Tibial artery (tissue), 4 donors: ENCODE results near the gene PAQR7.

Experiments
- DNase-seq, 2 donors: peaks; one replicate each; pipeline ENCODE4 v3.0.0-alpha.2; 2019
- H3K27ac ChIP-seq, 2 donors: fragments of 200-600 bp; sonication (generic) in 1 of 2; 1 replicate in 1 of 2; 2 replicates in 1 of 2; pipeline ENCODE4 v1.5.1; 2018 to 2019; ENCODE audit warnings: mild to moderate bottlenecking in 1 of 2
- H3K27me3 ChIP-seq, 2 donors: fragments of 200-600 bp; sonication (generic) in 1 of 2; one replicate each; pipeline versions ENCODE4 v1.5.1 to v1.6.0; 2016 to 2019
- H3K36me3 ChIP-seq, 3 donors: fragments of 200-600 bp; sonication (generic) in 2 of 3; one replicate each; pipeline ENCODE4 v1.5.1; 2016 to 2019; ENCODE audit warnings: mild to moderate bottlenecking in 2 of 3
- H3K4me1 ChIP-seq, 4 donors: fragments of 200-600 bp; sonication (generic) in 2 of 4; 1 replicate in 3 of 4; 2 replicates in 1 of 4; pipeline ENCODE4 v1.5.1; 2016 to 2019
- H3K4me3 ChIP-seq, 2 donors: fragments of 200-600 bp; sonication (generic) in 1 of 2; 1 replicate in 1 of 2; 2 replicates in 1 of 2; pipeline ENCODE4 v1.5.1; 2018 to 2019; ENCODE audit warnings: mild to moderate bottlenecking in 2 of 2
- H3K9me3 ChIP-seq, 3 donors: fragments of 200-600 bp; sonication (generic) in 1 of 3; one replicate each; pipeline ENCODE4 v1.5.1; 2016 to 2019
- intact Hi-C: fragments of 100-400 bp; cut with DNase I; formaldehyde crosslinking; loops from one replicate; pipeline ENCODE4 v1.15.0; 2023; ENCODE audit warnings: low total_unique reads
- TF ChIP-seq, protein P1 (sequence below), 2 experiments: fragments of 200-600 bp in 1 of 2; fragments of 450-650 bp in 1 of 2; IDR thresholded peaks; one replicate each; pipeline ENCODE4 v1.5.1; 2017 to 2019; ENCODE audit warnings: antibody characterized with exemption in 2 of 2, mild to moderate bottlenecking in 1 of 2, moderate library complexity in 1 of 2

PAQR7 gene

DNA sequence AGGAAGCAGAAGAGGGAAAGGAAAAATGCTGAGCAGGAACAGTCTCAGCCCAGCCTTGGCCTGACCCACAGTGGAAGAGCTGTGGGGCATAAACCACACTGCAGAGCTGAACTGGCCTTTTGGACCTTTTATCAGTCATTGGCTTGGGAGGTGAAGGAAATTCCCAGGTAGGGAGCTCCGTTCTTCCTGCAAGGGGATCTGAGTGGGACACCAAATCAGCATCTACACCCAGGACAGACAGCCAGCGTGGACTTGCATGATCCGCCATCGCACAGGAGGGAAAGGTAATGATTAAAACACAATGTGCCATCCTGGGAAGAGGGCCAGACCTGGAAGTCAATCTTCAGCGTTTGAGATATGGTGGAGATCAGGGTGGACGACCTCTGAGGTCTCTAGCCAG, 56.9 kb downstream of the PAQR7 start:
- Histone ChIP-seq H3K36me3 (peaks cover 18 to 41% (median 30%) of the 10 kb centered on the region in 3 donors), H3K27ac (peak overlapping the region; percentile 83 to 92), H3K27me3 (no peaks in the 10 kb centered on the region), H3K9me3 (no peaks in the 10 kb centered on the region), H3K4me3 (peak overlapping the region; percentile 77 to 93), H3K4me1 (peaks cover 0 to 33% (median 27%) of the 10 kb centered on the region in 4 donors)
- no peak for DNase-seq
- intact Hi-C loops = loop anchor here (5.0 kb wide), 1 partner anchor 416 kb away; no protein-coding TSS in a partner anchor
- TF ChIP-seq, protein P1, sequence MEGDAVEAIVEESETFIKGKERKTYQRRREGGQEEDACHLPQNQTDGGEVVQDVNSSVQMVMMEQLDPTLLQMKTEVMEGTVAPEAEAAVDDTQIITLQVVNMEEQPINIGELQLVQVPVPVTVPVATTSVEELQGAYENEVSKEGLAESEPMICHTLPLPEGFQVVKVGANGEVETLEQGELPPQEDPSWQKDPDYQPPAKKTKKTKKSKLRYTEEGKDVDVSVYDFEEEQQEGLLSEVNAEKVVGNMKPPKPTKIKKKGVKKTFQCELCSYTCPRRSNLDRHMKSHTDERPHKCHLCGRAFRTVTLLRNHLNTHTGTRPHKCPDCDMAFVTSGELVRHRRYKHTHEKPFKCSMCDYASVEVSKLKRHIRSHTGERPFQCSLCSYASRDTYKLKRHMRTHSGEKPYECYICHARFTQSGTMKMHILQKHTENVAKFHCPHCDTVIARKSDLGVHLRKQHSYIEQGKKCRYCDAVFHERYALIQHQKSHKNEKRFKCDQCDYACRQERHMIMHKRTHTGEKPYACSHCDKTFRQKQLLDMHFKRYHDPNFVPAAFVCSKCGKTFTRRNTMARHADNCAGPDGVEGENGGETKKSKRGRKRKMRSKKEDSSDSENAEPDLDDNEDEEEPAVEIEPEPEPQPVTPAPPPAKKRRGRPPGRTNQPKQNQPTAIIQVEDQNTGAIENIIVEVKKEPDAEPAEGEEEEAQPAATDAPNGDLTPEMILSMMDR (IDR thresholded peaks at IDR 0.05) = no peak

DNA sequence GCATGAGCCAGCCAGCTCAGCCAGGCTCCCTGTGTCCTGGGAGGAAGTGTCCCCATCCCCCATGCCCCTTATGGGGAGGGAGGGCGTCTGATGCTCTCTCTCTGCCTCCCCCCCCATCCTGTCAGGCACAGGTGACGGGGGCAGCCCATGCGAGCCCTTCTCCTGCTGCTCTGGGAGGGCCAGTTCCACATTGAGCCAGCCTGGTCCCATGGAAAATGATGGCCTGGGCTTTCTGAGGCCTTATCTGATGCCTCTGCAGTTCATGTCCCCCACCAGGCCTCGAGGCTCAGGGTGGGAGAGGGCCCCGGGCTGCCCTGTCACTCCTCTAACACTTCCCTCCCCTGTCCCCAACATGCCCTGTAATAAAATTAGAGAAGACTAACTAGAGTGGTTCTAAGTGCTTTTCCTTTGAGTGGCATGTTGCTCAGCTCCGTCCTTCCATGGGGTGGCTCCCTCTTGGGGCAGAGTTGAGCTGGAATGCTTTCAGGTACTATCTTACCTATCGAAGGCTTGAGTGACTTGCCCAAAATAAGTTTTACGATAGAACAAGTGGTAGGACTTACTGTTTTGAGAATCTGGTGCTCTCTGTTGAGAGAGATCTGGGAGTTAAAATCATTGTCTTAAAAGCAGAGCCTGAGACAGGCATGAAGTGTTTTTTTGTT, 57.5 kb downstream of the PAQR7 start:
- H3K4me1 ChIP-seq = peaks cover 0 to 33% (median 27%) of the 10 kb centered on the region in 4 donors
- no peaks in the 10 kb centered on the region for H3K27me3 ChIP-seq
- H3K4me3 ChIP-seq = no peak overlapping the region
- TF ChIP-seq, protein P1 (IDR thresholded peaks at IDR 0.05) = no peak
- no peaks in the 10 kb centered on the region for H3K9me3 ChIP-seq
- H3K36me3 ChIP-seq = peaks cover 20 to 41% (median 33%) of the 10 kb centered on the region in 3 donors
- peak overlapping the region; percentile 83 to 92 for H3K27ac ChIP-seq
- intact Hi-C loops = loop anchor here (5.0 kb wide), 1 partner anchor 416 kb away; no protein-coding TSS in a partner anchor
- DNase-seq = no peak

DNA sequence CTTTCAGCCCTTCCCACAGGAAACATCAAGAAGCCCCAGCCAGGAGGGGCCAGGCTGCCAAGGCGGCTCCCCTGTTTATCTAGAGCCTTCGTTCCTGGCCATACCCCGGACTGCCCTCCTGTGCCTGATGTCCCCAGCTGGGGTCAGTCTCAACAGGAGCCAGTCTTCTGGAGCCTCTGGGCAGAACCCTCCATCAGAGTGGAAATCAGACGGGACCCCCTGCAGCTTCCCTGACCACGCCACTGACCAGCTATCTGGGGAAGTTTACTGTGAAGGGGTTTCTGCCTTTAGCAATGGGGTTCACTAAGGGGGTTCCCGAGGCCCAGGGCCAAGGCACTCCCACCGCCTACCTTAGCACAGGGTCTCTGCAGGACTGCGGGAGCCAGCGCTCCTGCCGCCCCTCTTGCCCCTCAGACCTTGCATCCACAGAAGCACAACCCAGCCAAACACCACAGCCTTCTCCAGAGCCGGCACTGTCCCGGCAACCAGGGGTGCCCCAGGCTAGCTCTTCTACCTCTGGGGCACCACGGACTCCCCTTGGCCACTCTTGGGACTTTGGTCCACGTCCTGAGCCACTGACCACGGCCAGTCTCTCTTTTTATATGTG, 59.3 kb downstream of the PAQR7 start:
- no peak for DNase-seq
- H3K27me3 ChIP-seq = no peaks in the 10 kb centered on the region
- H3K27ac ChIP-seq = no peak overlapping the region
- H3K4me3 ChIP-seq = no peak overlapping the region
- TF ChIP-seq, protein P1 (IDR thresholded peaks at IDR 0.05) = no peak
- peaks cover 20 to 56% (median 45%) of the 10 kb centered on the region in 3 donors for H3K36me3 ChIP-seq
- intact Hi-C loops = loop anchor here (5.0 kb wide), 1 partner anchor 414 kb away; no protein-coding TSS in a partner anchor
- H3K4me1 ChIP-seq = peaks cover 0 to 22% (median 20%) of the 10 kb centered on the region in 4 donors
- no peaks in the 10 kb centered on the region for H3K9me3 ChIP-seq

DNA sequence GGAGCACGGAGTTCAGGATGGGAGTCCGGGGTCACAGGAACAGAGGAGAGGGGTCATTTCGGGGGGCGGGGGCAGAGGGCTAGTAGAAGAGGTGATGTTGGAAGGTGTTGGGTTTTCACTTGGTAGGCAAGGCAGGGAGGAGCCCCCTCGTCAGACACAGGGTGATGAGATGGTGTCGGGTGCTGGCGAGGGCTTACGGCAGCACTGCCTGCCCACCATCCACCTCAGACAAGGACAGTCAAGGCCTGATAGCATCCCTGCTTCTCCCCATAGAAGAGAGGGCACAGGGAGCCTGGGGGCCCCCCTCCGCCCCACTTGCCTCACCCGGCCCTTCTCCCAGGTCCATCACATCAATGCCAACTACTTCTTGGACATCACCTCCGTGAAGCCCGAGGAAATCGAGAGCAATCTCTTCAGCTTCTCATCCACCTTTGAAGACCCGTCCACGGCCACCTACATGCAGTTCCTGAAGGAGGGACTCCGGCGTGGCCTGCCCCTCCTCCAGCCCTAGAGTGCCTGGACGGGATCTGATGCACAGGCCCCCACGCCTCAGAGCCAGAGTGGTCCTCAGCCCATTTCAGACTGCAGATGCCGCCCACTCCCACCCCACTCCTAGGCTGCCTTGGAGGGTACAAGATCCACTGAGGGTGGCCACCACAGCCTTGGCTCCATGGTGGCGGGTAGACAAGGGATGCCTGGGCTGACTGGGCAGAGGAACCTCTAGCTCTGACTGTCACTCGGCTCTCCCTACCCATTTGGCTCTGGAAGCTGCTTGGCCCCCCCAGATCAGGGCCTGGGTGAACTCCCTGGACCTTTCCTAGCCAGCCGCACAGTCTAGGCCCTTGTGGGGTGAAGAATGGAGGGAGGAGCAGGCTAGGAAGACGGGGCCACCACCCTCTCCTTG, 60.0 kb downstream of the PAQR7 start:
- Histone ChIP-seq H3K36me3 (peaks cover 20 to 59% (median 47%) of the 10 kb centered on the region in 3 donors), H3K4me3 (no peak overlapping the region), H3K27ac (no peak overlapping the region), H3K4me1 (peaks cover 0 to 22% (median 21%) of the 10 kb centered on the region in 4 donors), H3K9me3 (no peaks in the 10 kb centered on the region), H3K27me3 (no peaks in the 10 kb centered on the region)
- no peak for DNase-seq
- intact Hi-C loops = loop anchor here (5.0 kb wide), 1 partner anchor 413 kb away; no protein-coding TSS in a partner anchor
- TF ChIP-seq, protein P1 (IDR thresholded peaks at IDR 0.05) = no peak

DNA sequence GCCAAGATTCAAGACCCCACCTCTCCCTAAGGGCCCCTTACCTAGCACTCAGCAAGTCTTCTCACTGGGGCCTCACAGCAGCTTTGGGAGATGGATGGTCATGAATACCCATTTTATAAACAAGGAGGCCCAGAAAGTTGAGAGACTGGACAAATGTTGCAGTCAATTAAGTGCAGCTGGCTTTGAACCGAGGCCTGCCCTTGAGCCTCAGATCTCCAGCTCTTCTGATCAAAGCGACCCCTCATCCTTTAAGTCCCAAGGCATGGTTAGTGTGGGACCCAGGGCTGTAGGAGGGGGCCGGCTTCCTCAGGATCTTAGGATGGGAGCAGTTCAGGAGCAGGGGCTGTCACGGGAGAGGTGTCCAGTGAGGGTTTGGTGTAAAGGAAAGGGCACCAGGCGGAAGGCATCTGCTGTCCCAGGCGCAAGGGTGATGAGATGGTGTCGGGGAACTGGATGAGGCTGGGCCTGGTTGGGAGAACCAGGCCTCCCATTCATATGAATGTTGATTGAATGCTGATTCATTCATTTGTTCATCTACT, 60.9 kb downstream of the PAQR7 start:
- DNase-seq = no peak
- H3K27me3 ChIP-seq = no peaks in the 10 kb centered on the region
- intact Hi-C loops = loop anchor here (5.0 kb wide), 2 partner anchors 207 to 412 kb away; no protein-coding TSS in a partner anchor
- TF ChIP-seq, protein P1 (IDR thresholded peaks at IDR 0.05) = no peak
- peaks cover 0 to 29% (median 23%) of the 10 kb centered on the region in 4 donors for H3K4me1 ChIP-seq
- H3K36me3 ChIP-seq = peaks cover 23 to 68% (median 56%) of the 10 kb centered on the region in 3 donors
- no peak overlapping the region for H3K4me3 ChIP-seq
- no peaks in the 10 kb centered on the region for H3K9me3 ChIP-seq
- no peak overlapping the region for H3K27ac ChIP-seq
